HG03575 (cell line): ENCODE measurements around the gene CCDC66.

Experiments used
- ATAC-seq: cut with Tn5 transposase; IDR thresholded peaks from one replicate; pipeline ENCODE4 v1.9.1; 2021; ENCODE audit not compliant: unreplicated experiment, insufficient number of reproducible peaks, low FRiP score; ENCODE audit errors: extremely low read depth

The CCDC66 gene

DNA sequence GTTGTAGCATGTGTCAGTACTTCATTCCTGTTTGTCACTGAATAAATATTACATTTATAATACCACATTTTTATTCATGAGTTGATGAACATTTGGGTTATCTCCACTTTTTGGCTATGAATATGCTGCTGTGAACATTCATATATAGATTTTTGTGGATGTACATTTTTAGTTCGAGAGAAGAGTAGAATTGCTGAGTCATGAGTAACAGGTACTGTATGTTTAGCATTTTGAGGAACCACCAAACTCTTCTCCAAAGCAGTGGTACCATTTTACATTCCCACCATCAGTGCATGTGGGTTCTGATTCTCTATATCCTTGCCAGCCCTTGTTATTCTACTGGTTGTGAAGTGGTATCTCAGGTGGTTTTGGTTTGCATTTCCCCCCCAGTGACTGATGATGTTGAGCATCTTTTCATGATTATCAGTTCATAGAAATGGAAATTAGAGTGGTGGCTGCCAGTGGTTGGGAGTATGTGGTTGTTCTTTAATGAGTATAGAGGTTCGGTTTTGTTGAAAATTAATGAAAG, 59.6 kb downstream of the CCDC66 start:
- ATAC-seq = no peak

DNA sequence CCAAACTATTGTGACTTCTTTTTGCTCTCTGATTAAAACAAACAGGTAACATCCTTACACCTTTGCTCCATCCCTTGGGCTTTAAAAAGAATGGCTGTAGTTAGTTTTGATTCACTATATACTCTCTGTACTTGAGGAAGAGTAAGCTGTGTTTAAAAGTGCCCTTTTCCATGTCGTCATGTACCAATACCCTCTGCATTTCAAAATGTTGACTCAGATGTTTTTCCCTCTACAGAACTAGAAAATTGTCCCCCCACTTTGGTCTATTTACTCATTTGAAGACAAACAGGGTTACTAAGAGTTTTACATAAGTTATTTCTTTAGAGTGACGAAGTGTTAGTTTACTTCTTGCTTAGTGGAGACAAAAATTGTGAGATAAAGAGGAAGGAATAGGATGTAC, 63.4 kb downstream of the CCDC66 start:
- ATAC-seq = no peak

DNA sequence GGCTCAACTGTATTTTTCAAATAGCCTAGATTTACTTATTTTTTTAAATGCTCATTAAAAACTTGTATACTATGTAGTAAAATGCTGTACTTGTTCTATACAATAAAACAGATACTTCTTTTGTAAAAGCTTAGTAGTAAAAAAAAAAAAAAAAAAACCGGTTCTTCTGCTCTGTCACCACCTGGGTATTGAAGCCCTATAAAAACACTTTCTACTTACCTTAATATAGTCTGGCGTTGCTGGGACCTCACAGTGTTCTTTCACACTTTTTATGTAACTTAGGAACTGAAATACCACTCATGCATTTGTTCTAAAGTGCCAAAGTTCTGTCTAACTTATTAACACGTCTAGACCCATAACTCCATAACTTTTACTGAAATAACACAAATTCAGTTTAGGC, 64.7 kb downstream of the CCDC66 start:
- ATAC-seq = no peak

DNA sequence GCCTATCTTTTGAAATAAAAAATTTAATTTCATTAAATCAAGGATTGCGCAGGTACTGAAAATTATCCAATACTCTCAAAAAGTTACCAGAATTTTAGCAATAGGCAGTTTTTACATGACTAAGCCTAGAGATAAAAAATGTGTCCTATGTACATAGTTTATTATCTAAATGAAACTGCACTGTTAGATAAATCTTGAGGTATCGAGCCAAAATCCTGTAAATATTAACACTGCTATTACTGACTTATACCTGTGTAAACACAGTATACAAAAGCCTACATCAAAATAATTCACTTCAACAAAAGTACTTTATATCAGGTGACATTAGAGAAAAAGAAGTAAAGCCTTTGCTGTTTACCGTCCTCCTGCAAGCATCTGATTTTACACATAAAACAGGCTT, 65.4 kb downstream of the CCDC66 start:
- ATAC-seq = no peak

DNA sequence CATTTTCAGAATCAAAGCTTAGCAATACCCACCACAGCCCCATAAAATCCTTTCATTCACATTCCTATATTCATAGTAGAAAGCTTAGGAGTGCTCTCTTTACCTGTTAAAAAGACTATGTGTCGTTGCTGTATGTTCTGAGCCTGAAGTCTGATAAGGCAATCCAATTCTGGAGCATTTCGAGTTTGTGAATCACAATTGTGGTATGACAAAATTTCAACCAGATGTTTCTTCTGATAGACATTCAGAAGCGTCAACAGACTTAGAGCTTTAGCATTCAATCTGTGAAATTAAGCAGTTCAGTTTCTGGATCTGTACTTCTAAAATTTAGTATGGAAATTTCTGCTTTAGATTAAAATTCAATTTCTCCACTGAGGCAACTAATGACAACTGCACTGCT, 67.8 kb downstream of the CCDC66 start:
- ATAC-seq = no peak

DNA sequence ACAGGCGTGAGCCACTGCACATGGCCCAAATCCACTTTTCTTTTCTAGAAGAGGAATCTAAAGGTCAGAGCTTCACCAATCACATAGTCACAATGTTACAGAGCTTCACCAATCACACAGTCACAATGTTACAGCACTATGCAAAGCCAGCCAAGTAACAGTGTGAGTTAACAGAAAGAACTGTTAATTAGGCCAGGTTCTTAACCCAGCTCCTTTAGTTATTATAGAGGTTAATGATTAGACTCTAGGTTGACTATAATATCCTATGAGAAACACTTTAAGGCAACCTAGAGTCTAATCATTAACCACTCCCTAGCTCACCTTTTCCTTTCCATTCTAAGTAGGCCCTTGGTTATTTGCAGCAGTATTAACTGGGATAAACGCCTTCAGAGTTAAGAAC, 72.1 kb downstream of the CCDC66 start:
- ATAC-seq = no peak

DNA sequence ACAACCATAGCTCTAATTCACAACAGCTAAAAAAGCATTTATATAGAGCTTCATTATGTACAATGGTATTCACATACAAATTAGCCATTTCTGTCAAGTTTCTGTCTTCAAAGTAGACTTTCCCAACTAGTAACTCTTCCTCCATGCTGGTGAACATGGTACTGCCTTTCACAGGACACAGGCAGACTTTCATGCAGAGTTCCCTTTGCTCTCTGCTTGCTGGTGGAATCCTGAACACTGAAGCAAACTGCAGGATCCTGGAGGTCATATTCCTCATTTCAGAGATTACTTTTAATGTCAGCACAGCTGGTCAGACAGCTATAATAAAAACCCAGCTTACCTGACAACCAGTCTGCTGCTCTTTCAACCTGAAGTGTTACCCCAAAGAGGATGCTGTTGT, 72.5 kb downstream of the CCDC66 start:
- ATAC-seq = no peak

DNA sequence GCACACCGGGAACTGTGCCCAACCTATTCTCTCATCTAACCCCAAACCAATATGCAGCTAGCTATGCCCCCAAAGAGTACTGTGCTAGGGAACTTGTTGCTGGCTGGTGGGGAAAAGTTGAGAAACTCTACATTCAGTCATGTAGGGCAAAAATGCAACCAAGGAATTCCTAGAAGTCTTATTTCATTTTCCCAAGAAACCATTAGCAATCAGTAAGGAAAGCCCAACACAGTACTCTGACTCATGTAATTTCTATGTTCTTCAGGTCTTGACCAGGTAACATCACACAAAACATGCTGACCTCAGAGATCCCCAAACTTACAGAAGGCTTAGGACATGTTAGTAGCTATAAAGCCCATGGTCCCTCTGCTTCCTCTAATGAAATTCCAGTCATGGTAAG, 74.0 kb downstream of the CCDC66 start:
- ATAC-seq = no peak

DNA sequence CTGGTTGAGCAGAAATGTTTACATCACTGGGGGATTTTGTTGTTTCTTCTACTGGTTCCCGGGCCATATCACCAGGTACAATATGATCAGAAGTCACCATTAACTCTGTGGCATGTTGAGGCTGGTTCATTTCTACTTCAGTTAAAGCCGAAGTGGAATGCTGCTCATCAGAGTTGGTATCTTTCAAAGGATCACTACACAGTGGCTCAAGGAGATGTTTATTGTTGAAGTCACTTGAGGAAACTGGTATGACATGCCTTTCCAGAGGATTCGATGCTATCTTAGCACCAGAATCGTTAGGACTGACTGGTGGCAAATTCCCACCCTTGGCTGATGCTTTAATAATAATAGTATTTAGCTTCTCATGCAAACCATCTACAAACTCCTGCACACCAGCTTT, 76.2 kb downstream of the CCDC66 start:
- ATAC-seq = no peak

DNA sequence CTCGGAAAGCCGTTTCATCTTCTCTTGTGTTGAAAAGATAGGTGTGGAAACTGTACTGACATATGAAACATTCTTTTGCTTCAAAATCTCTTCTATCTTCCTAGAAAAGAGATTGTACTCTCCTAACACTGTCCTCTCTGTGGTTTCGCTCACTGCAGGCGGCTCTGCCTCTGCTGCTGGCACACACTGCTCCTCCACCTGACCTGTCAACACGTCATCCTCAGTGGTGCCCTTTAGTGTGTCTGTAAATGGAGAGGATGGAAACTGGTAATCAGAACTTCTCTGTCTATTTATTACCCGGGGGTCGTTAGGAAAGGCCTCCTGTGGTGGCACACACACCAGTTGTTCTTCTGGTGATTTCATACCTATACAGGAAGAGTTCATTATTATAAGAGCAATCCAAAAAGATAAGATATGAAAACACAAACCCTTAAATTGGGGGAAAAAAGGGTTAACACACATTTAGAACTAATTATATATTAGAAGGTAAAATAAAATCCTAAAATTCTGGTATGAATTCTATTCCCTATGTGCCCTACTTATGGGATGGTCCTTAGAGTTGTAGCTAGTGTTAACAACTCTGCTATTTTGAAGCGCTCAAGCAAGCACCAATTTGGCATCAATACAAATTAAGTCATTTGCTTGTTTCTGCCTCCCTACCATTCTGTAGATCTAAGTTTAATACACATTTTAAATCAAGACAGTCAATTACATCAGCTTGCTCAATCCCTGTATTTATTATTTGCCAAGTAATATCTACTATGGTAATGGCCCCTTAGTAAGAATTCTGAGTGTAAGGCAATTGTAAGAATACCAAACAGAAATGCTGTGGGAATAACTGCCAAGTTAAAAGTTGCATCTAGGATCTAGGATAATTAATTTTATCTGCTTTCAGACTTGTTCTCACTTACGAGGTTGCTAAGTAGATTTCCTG, 76.9 kb downstream of the CCDC66 start:
- ATAC-seq = no peak

DNA sequence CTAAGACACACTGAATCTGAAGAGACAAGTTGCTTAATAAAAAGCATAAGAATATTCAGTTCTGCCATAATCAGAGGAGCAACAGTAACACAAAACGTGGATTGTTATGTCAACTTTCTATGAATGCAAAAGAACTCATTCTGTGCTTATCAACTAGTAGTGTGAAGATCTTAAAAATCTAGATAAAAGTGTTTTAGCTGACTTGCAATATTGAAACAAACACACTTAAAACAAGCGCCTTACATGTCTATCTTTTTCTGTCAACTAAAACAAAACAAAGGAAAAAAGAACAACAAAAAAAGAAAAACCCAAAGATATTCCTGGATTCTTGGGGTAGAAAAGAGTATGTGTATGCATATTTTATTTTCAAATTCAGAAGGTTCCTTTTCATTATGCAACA, 88.4 kb downstream of the CCDC66 start:
- ATAC-seq = no peak

DNA sequence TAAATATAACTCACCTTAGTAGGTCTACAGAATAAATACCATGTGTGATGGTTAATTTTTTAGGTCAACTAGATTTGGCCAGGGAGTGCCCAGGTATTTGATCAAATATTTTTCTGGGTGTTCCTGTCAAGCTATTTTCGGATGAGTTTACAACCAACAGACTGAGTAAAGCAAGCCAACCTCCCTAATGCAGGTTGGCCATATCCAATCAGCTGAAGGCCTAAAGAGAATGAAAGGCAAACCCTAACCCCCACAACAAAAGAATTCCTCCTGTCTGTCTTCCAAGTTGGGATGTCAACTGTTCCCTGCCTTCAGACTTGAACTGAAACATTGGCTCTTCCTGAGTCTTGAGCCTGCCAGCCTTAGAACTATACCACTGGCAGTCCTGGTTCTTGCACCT, 97.5 kb downstream of the CCDC66 start:
- ATAC-seq = no peak

DNA sequence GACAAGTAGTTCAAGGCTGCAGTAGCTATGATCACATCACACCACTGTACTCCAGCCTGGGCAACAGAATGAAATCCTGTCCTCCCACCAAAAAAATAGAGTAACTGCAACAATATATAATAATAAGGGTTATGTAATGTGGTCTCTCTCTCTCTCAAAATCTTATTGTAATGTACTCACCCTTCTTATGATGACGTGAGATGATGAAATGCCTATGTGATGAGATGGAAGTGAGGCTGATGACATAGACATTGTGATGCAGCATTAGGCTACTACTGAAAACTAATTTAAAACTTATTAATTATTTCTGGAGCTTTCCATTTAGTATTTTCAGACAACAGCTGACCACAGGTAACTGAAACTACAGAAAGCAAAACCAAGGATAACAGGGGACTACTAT, 98.7 kb downstream of the CCDC66 start:
- no peak for ATAC-seq

DNA sequence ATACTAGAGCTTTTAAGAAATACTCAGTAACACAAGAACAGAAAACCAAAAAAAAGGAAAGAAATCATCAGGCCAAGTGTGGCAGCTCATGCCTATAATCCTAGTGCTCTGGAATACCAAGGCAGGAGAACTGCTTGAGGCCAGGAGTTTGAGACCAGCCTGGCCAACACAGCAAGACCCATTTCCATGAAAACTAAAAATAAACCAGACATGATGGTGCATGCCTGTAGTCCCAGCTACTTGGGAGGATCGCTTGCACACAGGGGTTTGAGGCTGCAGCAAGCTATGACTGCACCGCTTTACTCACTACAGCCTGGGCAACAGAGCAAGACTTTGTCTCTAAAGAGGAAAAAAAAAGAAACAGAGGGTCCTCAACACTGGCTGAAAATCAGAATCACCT, 107.8 kb downstream of the CCDC66 start:
- no peak for ATAC-seq

DNA sequence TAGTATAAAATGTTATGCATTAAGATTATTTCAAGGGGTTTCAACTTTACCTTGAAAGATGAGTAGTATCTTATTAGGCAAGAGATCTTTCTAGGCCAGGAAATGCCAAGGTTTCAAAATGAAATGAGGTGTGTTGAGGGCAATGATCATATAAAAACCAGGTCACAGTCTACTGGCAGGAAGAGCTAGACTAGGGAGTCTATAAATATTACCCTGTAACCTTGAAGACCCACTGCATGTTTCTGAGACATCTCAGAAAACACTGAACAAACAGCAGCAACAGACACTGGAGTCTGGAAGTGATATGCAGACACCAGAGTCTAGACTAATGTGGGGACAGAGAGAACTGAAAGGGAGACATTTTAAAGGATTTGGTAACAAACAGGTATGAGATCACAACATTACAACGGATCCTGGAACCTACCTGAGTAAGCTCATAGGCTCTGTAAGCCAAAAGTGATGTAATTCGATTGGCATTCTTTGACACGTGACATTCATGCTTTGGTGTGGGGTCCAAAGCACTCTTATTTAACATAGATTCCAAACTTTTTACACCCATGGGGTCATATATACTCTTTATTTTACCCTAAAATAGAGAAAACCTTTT, 111.1 kb downstream of the CCDC66 start:
- no peak for ATAC-seq
